NCI-H2227 (cell line): ENCODE measurements around the gene PYCARD.
"Not testable (repeated sequence)": the region's sequence is repeated elsewhere in the genome, so short reads cannot be mapped to it uniquely, and the experiment has no call there.

Experiments used
- DNase-seq: peaks from one replicate; lab custom pipeline; 2025; ENCODE audit not compliant: unreplicated experiment; lab: John Stamatoyannopoulos, UW

The PYCARD gene

GRCh38 chr16:31215287-31216162 is 13.0 kb upstream of the PYCARD start:
- peak; percentile 48 for DNase-seq

- no peak for DNase-seq
Measured at GRCh38 chr16:31214708-31215286, 12.2 kb upstream of the PYCARD start.

- DNase-seq: no peak
Measured at GRCh38 chr16:31213877-31214707, 11.5 kb upstream of the PYCARD start, which contains the start of gene TRIM72. TSS of gene TRIM72 (plus strand) at chr16:31214119. CDS start at chr16:31214739, 620 bp downstream.

GRCh38 chr16:31213342-31213741 is 10.8 kb upstream of the PYCARD start:
- no peak for DNase-seq

GRCh38 chr16:31206776-31207175 is 4.2 kb upstream of the PYCARD start:
- no peak for DNase-seq

GRCh38 chr16:31204871-31205666 is 2.5 kb upstream of the PYCARD start:
- DNase-seq: no peak

- DNase-seq: peak; percentile 44
Measured at GRCh38 chr16:31201582-31202413, 762 bp downstream of the PYCARD start.

- no peak for DNase-seq
Measured at GRCh38 chr16:31200821-31201568, 1.6 kb downstream of the PYCARD start.

- not testable (repeated sequence) for DNase-seq
Measured at GRCh38 chr16:31200111-31200510, 2.4 kb downstream of the PYCARD start.

- DNase-seq: no peak
Measured at GRCh38 chr16:31199430-31200041, 3.0 kb downstream of the PYCARD start.

- DNase-seq: no peak
Measured at GRCh38 chr16:31198207-31198882, 4.2 kb downstream of the PYCARD start.

GRCh38 chr16:31196324-31197088 is 6.1 kb downstream of the PYCARD start:
- no peak for DNase-seq

GRCh38 chr16:31195861-31196260 is 6.7 kb downstream of the PYCARD start:
- not testable (repeated sequence) for DNase-seq

GRCh38 chr16:31194898-31195297 is 7.7 kb downstream of the PYCARD start:
- DNase-seq: no peak

GRCh38 chr16:31193874-31194273 is 8.7 kb downstream of the PYCARD start:
- no peak for DNase-seq

GRCh38 chr16:31192856-31193642 is 9.5 kb downstream of the PYCARD start:
- DNase-seq: no peak
